K562 (cell line): ENCODE measurements around the gene CYTH1. TPM values are rescaled to one million over a fixed set of nuclear protein-coding genes. Genes with fewer than 3 reads are reported as not detected.
A peak's percentile ranks its signal among the peaks of the same experiment; 100 is the strongest.

Experiments used
- CHD4 ChIP-seq: fragments of 200-600 bp; sonication (generic); IDR thresholded peaks from 3 replicates; pipeline ENCODE4 v1.6.1; 2012; ENCODE audit warnings: low read depth, mild to moderate bottlenecking, mixed read lengths, low read length, inconsistent platforms; ENCODE audit not compliant: insufficient read depth, insufficient replicate concordance, poor library complexity, severe bottlenecking
- CREB1 ChIP-seq, 2 experiments: sonication (generic) in 1 of 2; formaldehyde crosslinking in 1 of 2; IDR thresholded peaks; 2 replicates each; pipeline versions ENCODE4 v1.6.1 to v1.8.0; 2012 to 2022; ENCODE audit warnings: inconsistent platforms in 1 of 2, mild to moderate bottlenecking in 1 of 2, missing genetic modification reagents in 1 of 2, moderate library complexity in 1 of 2
- MBD2 ChIP-seq: sonication (generic); IDR thresholded peaks from 2 replicates; pipeline ENCODE4 v1.6.1; 2016; ENCODE audit warnings: low read depth, borderline replicate concordance
- MGA ChIP-seq: fragments of 450-650 bp; IDR thresholded peaks from 2 replicates; pipeline ENCODE4 v1.6.1; 2016; ENCODE audit warnings: mild to moderate bottlenecking, moderate library complexity
- NCOA2 ChIP-seq, 2 experiments: fragments of 450-650 bp; IDR thresholded peaks; 2 replicates each; pipeline ENCODE4 v1.6.1; 2018; ENCODE audit warnings: mild to moderate bottlenecking in 2 of 2, moderate library complexity in 1 of 2; ENCODE audit not compliant: partially characterized antibody in 2 of 2
- SMAD4 ChIP-seq: fragments of 250-450 bp; sonication (Bioruptor Pico); conservative IDR thresholded peaks from 2 replicates; pipeline ENCODE4 v1.8.0; 2021; ENCODE audit warnings: inconsistent platforms, mild to moderate bottlenecking, moderate library complexity
- TBL1XR1 ChIP-seq, 2 experiments: IDR thresholded peaks; 2 replicates each; pipeline ENCODE4 v1.6.1; 2012; ENCODE audit warnings: improper control_type of control experiment in 2 of 2, low read length in 2 of 2, mild to moderate bottlenecking in 1 of 2
- TCF7L2 ChIP-seq: fragments of 150-350 bp; IDR thresholded peaks from 2 replicates; pipeline ENCODE4 v1.6.1; 2016; ENCODE audit warnings: low read depth, mild to moderate bottlenecking, low read length, moderate library complexity
- TRIM25 ChIP-seq: fragments of 450-650 bp; IDR thresholded peaks from 2 replicates; pipeline ENCODE4 v1.7.0; 2016; ENCODE audit warnings: borderline replicate concordance
- ZKSCAN3 ChIP-seq: fragments of 250-450 bp; sonication (Bioruptor Pico); IDR thresholded peaks from 2 replicates; pipeline ENCODE4 v1.4.0; 2020
- ZKSCAN8 ChIP-seq: fragments of 200-800 bp; sonication (Bioruptor generic); IDR thresholded peaks from 2 replicates; pipeline ENCODE4 v1.6.1; 2016; ENCODE audit warnings: missing genetic modification characterization, missing compliant biosample characterization
- ZNF668 ChIP-seq: fragments of 250-450 bp; sonication (Bioruptor Pico); IDR thresholded peaks from 2 replicates; pipeline ENCODE4 v1.8.0; 2022; ENCODE audit warnings: mild to moderate bottlenecking, inconsistent platforms
- polyA plus RNA-seq, 8 experiments: library from polyadenylated mRNA; depleted of rRNA in 4 of 8; stranded (reverse) in 5 of 8; unstranded in 3 of 8; fragments of >200 nt; fragmentation: Nextera tagmentation in 2 of 8; fragmentation: Illumina TruSeq in 1 of 8; extraction: Ambion mirVana in 2 of 8; extraction: Trizol in 1 of 8; gene quantifications; 2 replicates each; pipeline versions ENCODE4 v1.2.1 to v1.2.3, GENCODE V29; 2011 to 2014; ENCODE audit warnings: inconsistent platforms in 1 of 8, missing spikeins in 1 of 8
- total RNA-seq, 7 experiments: library from RNA; depleted of rRNA in 6 of 7; stranded (reverse); fragments of >200 nt in 6 of 7; fragmentation: Illumina TruSeq in 2 of 7; extraction: Trizol in 2 of 7; gene quantifications; 2 replicates each; pipeline versions ENCODE4 v1.2.1 to v1.2.3, GENCODE V29; 2011 to 2021; ENCODE audit warnings: low replicate concordance in 1 of 7

Gene CYTH1
- total and polyA plus RNA-seq, 9 of the 15 experiments (the other 6 are each of a cell fraction or from before 2014, with no cell fraction given) = 0.52 to 27.7 (median 16.8) TPM

- no peak for TF ChIP-seq CHD4
- peak; percentile 70; the same call in 1 of the 2 replicates for TF ChIP-seq TCF7L2
- TF ChIP-seq TRIM25 = no peak
- TF ChIP-seq NCOA2 (IDR thresholded peaks at IDR 0.05; ENCODE audit: partially characterized antibody in 2 of 2) = peak; percentile 74 to 82
- peak; percentile 94 to 97; a peak in 3 of 4 replicates for TF ChIP-seq TBL1XR1 (IDR thresholded peaks at IDR 0.05; ENCODE audit: low read length in 2 of 2)
- 0 out of 2 replicates have a peak, but pooled peaks have one; percentile 58 for TF ChIP-seq ZKSCAN8 (CRISPR knock-in tag)
- no peak for TF ChIP-seq ZNF668 (CRISPR knock-in tag)
- peak; percentile 84 for TF ChIP-seq MBD2
- TF ChIP-seq ZKSCAN3 (CRISPR knock-in tag) = no peak
- TF ChIP-seq CREB1 (IDR thresholded peaks at IDR 0.05) = peak; percentile 51; the same call in 1 of the 2 replicates
- no peak; the same call in 1 of the 2 replicates for TF ChIP-seq CREB1 (CRISPR knock-in tag; IDR thresholded peaks at IDR 0.05)
- TF ChIP-seq SMAD4 = peak; percentile 99
- peak; percentile 1; the same call in 1 of the 2 replicates for TF ChIP-seq MGA
These were observed 115.8 kb downstream of the CYTH1 start (continued) for GRCh38 chr17:78665952-78666920.
